ENCODE results near the gene MTHFD1L.
"Not testable (repeated sequence)": the region's sequence is repeated elsewhere in the genome, so short reads cannot be mapped to it uniquely, and the experiment has no call there.

Gene MTHFD1L

DNA sequence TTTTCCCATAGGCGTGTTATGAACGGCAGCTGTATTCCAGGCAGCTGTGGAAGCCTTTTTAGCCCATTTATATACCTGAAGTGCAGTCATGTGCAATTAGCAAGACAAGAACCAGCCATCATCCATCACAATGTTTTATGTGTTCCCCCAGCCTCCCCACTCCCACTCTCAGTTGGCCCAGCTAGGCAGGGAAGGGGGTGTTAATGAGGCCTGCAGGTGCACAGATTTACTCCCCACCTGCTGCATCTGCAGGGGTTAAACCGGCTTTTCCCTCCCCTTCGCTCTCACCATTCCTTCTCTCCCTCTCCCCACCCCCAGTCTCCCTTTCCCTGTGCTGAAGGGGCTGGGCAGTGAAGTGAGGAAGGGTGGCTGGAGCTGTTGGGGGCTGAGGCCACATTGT lies 224.5 kb downstream of the MTHFD1L start:
- no peak for DNase-seq (ENCODE audit: low read depth in 3 of 3, low spot score in 1 of 3)

DNA sequence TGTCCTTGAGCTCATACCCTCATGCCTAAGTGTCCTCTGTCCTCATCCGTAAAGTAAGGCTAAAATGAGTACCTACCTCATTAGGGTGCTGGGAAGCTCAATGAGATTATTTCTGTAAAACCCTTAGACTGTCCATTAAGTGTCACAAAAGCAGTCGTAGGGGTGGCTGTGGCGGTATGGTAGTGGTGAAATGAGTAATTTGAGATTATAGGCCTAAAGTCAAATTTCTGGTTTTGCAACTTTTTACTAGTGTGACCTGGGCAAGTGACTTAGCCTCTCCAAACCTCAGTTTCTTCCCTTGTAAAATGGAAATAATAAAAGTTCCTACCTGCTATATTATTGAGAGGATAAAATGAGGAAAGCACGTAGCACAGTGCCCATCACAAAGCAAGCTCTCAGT lies 226.1 kb downstream of the MTHFD1L start:
- no peak for DNase-seq (ENCODE audit: low read depth in 3 of 3, low spot score in 1 of 3)

GRCh38 chr6:151092591-151092990 lies 227.1 kb downstream of the MTHFD1L start:
- no peak for DNase-seq (ENCODE audit: low read depth in 3 of 3, low spot score in 1 of 3)

DNA sequence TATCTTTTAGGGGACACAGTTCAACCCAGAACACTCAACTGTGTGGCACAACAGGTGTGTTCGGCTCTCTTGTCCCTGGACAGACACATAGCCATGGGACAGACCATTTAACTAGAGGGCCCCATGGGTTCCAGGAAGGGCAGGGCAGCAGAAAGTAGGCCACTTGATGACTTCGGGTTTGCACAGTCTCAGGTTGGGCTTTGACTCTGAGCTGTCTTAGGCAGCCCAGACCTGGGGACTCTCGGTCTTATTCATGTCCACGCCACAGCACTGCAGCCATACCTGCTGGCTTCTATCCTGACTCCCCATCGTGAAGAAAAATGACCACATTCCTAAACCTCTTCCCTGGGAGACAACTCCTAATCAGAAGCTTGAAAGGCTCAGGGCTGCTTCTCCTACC lies 228.2 kb downstream of the MTHFD1L start:
- DNase-seq (ENCODE audit: low read depth in 3 of 3, low spot score in 1 of 3): no peak

- DNase-seq (ENCODE audit: low read depth in 3 of 3, low spot score in 1 of 3): no peak
Measured at GRCh38 chr6:151095538-151096254, 230.2 kb downstream of the MTHFD1L start.

- DNase-seq (ENCODE audit: low read depth in 3 of 3, low spot score in 1 of 3): no peak
Measured at GRCh38 chr6:151096255-151096612, 230.7 kb downstream of the MTHFD1L start.

DNA sequence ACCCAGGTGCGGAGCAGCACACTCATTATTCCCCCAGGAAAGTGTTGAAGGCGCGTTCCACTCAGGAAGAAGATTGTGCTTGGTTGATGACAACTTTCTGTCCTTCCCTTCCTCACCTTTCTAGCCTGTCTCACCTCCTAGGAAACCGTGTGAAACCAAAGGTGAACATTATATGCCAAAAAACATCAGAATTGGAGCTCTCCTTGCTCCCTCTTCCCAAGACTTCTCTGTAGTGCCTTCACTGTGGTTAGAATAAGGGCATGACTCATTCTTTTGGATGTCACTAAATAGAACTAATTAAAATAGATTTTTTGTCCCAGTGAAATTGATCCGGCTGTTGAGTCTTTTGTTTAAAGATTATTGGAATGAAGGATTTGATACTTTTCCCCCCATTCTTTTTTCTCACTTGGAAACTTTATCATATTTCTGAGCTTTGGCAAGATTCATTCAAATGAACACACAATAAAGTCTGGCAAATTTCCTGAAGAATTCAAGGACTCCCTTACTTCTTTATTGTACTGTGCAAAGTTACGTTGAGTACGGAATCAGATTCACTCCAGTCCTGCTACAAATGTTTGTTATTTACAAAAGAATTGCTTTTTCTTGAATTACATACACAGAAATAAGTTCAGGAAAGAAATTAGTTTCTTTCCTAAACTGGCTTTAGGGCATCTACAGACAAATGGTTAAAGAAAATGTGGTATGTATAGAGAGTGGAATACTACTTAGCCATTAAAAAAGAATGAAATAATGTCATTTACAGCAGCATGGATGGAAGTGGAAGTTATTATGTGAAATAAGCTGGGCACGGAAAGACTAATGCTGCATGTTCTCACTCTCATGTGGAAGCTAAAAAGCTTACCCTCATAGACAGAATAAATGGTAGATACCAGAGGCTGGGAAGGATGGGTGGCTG lies 231.4 kb downstream of the MTHFD1L start:
- DNase-seq (ENCODE audit: low read depth in 3 of 3, low spot score in 1 of 3): no peak

- DNase-seq (ENCODE audit: low read depth in 3 of 3, low spot score in 1 of 3): no peak
Measured at GRCh38 chr6:151098166-151098565, 232.7 kb downstream of the MTHFD1L start.

- no peak for DNase-seq (ENCODE audit: low read depth in 3 of 3, low spot score in 1 of 3)
Measured at GRCh38 chr6:151100326-151100725, 234.8 kb downstream of the MTHFD1L start.

DNA sequence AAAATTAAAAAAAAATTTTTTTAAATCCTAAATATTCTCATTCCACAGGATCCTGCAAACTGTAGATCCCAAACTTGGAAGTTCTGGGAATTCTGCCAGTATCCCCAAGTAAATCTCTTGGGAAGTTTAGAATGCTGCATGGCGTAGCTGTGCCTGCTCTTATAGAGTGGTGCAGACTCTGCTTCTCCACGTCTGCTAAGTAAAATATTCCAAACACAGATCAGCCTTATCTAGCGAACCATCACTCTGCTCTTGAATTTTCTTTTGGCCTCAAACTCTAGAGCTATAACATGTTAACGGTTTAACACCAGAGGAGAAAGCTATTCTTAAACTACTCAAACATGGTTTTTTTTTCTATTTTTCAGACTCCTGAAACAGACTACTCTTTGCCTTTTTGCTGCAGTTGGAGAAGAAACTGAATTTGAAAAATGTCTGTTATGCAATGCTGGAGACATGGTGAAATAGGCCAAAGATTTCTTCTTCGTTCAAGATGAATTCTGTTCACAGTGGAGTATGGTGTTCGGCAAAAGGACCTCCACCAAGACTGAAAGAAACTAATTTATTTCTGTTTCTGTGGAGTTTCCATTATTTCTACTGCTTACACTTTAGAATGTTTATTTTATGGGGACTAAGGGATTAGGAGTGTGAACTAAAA lies 235.8 kb downstream of the MTHFD1L start:
- DNase-seq (ENCODE audit: low read depth in 3 of 3, low spot score in 1 of 3): no peak

DNA sequence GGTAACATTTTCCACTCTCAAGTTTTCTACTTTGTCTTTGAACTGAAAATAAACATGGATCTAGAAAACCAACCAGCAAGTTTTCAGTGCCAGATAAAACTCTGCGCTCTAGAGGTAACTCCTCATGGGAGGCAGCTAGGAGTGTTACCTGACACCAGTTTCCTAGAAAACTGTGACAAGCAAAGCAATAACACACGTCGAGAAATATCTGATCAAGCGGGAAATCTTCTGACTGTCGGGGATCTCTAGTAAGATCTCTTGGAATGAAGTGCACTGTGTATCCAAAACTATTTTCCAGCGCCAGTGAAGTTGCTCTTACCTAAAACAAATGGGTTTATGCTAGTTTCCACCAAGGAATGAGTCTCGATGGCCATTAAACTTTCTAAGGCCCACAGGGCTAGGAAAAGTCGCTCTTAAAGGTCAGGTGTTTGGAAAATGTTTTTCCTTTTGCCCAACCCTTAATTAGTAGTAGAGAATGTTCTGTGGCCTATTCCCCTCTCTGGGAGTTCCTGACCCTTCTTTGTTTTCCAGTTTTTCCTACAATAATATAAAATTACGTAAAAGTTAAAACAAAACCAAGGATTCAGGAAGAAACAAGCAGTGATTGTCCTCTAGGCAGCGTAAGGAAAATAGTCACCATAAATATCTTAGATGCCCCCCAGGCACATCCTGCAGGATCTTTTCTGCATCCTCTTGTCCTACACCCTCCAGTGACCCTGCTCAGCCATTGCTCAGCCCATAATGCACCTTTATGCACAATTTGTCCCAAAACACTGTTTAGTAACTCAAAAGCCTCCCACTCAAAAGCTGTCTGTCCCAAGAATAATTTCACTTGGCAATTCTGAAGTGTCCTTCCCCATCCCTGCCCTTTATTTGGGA lies 236.6 kb downstream of the MTHFD1L start:
- DNase-seq (ENCODE audit: low read depth in 3 of 3, low spot score in 1 of 3): no peak

GRCh38 chr6:151103266-151103665 lies 237.8 kb downstream of the MTHFD1L start:
- DNase-seq (ENCODE audit: low read depth in 3 of 3, low spot score in 1 of 3): no peak

- no peak for DNase-seq (ENCODE audit: low read depth in 3 of 3, low spot score in 1 of 3)
Measured at GRCh38 chr6:151107897-151108427, 242.5 kb downstream of the MTHFD1L start.

- no peak for DNase-seq (ENCODE audit: low read depth in 3 of 3, low spot score in 1 of 3)
Measured at GRCh38 chr6:151108548-151108947, 243.0 kb downstream of the MTHFD1L start.

- DNase-seq (ENCODE audit: low read depth in 3 of 3, low spot score in 1 of 3): no peak
Measured at GRCh38 chr6:151109361-151109760, 243.9 kb downstream of the MTHFD1L start.

- no peak for DNase-seq (ENCODE audit: low read depth in 3 of 3, low spot score in 1 of 3)
Measured at GRCh38 chr6:151109869-151110575, 244.5 kb downstream of the MTHFD1L start.

DNA sequence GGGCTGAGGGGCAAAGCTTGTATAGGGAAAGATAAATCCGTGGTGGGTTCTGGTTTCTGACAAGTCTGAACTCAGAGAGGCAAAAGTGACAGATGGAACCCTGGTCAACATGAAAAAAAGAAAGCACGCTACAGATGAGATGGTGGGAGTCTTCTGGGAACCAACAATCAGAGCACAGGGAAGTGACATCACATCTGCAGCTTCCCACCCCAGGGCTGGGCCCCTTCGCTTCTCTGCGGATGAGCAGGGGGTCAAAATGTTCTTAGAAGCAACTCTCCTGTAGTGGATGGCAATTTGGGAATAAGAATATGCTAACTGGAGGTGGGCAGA lies 245.0 kb downstream of the MTHFD1L start:
- no peak for DNase-seq (ENCODE audit: low read depth in 3 of 3, low spot score in 1 of 3)

- DNase-seq (ENCODE audit: low read depth in 3 of 3, low spot score in 1 of 3): no peak
Measured at GRCh38 chr6:151111670-151112069, 246.2 kb downstream of the MTHFD1L start.

- no peak for DNase-seq (ENCODE audit: low read depth in 3 of 3, low spot score in 1 of 3)
Measured at GRCh38 chr6:151112130-151112529, 246.6 kb downstream of the MTHFD1L start.

DNA sequence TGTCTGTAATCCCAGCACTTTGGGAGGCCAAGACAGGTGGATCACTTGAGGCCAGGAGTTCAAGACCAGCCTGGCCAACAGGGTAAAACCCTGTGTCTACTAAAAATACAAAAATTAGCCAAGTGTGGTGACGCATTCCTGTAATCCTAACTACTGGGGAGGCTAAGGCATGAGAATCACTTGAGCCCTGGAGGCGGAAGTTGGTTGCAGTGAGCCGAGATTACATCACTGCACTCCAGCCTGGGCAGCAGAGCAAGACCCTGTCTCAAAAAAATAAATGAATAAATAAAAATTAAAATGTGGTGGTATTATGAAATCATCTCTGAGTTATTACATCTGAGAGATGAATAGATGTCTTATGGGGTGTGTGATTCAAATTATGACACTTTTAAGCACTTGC lies 247.4 kb downstream of the MTHFD1L start:
- not testable (repeated sequence) for DNase-seq (ENCODE audit: low read depth in 3 of 3, low spot score in 1 of 3)
